GM10266 (cell line): ENCODE measurements around the gene RAB9B.
A peak's percentile ranks its signal among the peaks of the same experiment; 100 is the strongest.

Experiments used
- DNase-seq: peaks from one replicate; pipeline ENCODE4 v3.0.0; 2012; ENCODE audit errors: extremely low spot score
- TF ChIP-seq, protein P1 (sequence below): IDR thresholded peaks from 2 replicates; pipeline ENCODE4 v1.5.1; 2012; ENCODE audit warnings: mild to moderate bottlenecking, low read depth; ENCODE audit not compliant: control insufficient read depth, insufficient read depth; ENCODE audit errors: missing control alignments

RAB9B gene

GRCh38 chrX:103861200-103861599 lies 29.1 kb upstream of the RAB9B start:
- TF ChIP-seq, protein P1, sequence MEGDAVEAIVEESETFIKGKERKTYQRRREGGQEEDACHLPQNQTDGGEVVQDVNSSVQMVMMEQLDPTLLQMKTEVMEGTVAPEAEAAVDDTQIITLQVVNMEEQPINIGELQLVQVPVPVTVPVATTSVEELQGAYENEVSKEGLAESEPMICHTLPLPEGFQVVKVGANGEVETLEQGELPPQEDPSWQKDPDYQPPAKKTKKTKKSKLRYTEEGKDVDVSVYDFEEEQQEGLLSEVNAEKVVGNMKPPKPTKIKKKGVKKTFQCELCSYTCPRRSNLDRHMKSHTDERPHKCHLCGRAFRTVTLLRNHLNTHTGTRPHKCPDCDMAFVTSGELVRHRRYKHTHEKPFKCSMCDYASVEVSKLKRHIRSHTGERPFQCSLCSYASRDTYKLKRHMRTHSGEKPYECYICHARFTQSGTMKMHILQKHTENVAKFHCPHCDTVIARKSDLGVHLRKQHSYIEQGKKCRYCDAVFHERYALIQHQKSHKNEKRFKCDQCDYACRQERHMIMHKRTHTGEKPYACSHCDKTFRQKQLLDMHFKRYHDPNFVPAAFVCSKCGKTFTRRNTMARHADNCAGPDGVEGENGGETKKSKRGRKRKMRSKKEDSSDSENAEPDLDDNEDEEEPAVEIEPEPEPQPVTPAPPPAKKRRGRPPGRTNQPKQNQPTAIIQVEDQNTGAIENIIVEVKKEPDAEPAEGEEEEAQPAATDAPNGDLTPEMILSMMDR: no peak
- no peak for DNase-seq

DNA sequence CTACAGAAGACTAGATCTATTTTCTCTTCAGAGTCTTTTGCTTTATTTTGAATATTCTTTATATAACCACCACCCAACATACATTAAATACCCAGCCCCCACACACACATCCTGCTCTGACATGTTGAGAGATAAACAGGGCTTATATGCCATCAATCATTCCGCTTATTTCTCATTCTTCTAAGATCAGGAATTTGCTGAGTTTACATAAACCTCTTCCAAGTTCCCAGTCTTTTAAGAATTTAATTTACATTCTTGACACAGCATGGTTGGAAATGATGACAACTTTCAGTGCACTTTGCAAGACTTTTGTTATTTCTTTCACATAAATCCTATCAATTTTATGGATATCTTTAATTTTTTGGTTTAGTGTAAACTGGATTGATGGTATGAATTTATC lies 17.5 kb upstream of the RAB9B start:
- no peak for DNase-seq
- TF ChIP-seq, protein P1: no peak

GRCh38 chrX:103847174-103847870 lies 15.3 kb upstream of the RAB9B start:
- TF ChIP-seq, protein P1: no peak
- DNase-seq: no peak

DNA sequence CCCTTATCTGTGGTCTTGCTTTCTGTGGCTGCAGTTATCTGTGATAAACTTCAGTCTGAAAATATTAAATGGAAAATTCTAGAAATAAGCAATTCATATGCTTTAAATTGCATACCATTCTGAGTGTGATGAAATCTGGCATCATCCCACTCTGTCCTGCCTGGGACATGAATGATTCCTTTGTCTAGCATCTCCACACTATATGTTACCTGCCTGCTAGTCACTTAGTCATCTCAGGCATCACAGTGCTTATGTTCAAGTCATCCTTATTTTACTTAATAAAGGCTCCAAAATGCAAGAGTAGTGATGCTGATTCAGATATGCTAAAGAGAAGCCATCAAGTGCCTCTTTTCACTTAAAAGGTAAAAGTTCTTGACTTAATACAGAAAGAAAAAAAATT lies 14.3 kb upstream of the RAB9B start:
- TF ChIP-seq, protein P1: no peak
- no peak for DNase-seq

- DNase-seq: peak; percentile 23
- TF ChIP-seq, protein P1: peak; percentile 67
These were observed 13.2 kb upstream of the RAB9B start for GRCh38 chrX:103845165-103845653.

- DNase-seq: no peak
- TF ChIP-seq, protein P1: no peak
These were observed 7.3 kb upstream of the RAB9B start for GRCh38 chrX:103839404-103839803.

DNA sequence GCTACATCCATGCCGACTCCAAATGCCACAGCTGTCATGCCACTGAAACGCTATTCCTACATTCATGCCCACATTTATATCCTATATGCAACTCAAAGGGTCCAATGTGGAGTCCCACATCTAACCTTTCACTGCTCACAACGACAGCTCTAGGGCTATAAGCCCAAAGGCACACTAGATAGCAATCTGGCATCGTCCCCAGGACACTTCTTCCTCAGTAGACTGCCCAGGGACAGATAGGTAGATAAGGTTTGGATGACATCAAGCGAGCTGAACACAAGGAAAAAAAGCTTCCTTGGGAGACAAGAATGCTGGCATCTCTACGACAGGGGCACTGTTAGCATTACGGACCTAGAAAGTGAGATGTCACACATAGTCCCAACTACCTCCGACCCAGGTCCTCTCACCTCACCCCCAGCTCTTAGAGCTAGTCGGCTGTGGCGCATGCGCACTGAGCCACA lies 685 bp downstream of the RAB9B start:
- TF ChIP-seq, protein P1: no peak
- no peak for DNase-seq
